H1 (cell line): Measurements from ENCODE around the gene COL11A1. TPM values are rescaled to one million over a fixed set of nuclear protein-coding genes. Genes with fewer than 3 reads are reported as not detected.

Experiments
- CTCF ChIA-PET: fragments of 300-600 bp; sonication (Branson Sonifier 250); formaldehyde crosslinking; loops from one replicate; lab custom pipeline; 2021; ENCODE audit not compliant: partially characterized antibody; lab: Charles Lee
- POLR2A ChIA-PET: fragments of 300-600 bp; sonication (Branson Sonifier 250); formaldehyde crosslinking; loops from one replicate; lab custom pipeline; 2021; ENCODE audit warnings: inconsistent platforms; ENCODE audit not compliant: partially characterized antibody; lab: Charles Lee
- DNase-seq, 2 experiments: peaks; one replicate each; pipeline versions ENCODE4 v3.0.0 to v3.0.0-alpha.2; 2010 to 2022; ENCODE audit warnings: low spot score in 2 of 2, low read depth in 1 of 2, mixed read lengths in 1 of 2
- FAIRE-seq: peaks from 2 replicates; lab custom pipeline; 2011; peaks lifted over from hg19 to GRCh38; lab: Jason Lieb, UNC
- H2AFZ ChIP-seq: 2 replicates; pipeline ENCODE4 v1.8.1; 2012; ENCODE audit warnings: low read length, inconsistent platforms
- H2AK5ac ChIP-seq: 2 replicates; pipeline ENCODE4 v1.6.1; 2013; ENCODE audit warnings: low read depth, low read length
- H2BK120ac ChIP-seq: replicated peaks from 2 replicates; pipeline ENCODE3; 2013; ENCODE audit warnings: low read depth, low read length, inconsistent platforms
- H2BK12ac ChIP-seq: 2 replicates; pipeline ENCODE4 v1.6.1; 2013; ENCODE audit warnings: low read depth, low read length
- H2BK15ac ChIP-seq: 2 replicates; pipeline ENCODE4 v1.6.1; 2013; ENCODE audit warnings: low read length
- H2BK20ac ChIP-seq: 2 replicates; pipeline ENCODE4 v1.6.1; 2013; ENCODE audit warnings: low read length
- H2BK5ac ChIP-seq: 2 replicates; pipeline ENCODE4 v1.6.1; 2013; ENCODE audit warnings: low read depth, low read length
- H3K14ac ChIP-seq: 2 replicates; pipeline ENCODE4 v1.6.1; 2013; ENCODE audit warnings: inconsistent platforms; ENCODE audit not compliant: insufficient read length
- H3K18ac ChIP-seq: 2 replicates; pipeline ENCODE4 v1.6.1; 2013; ENCODE audit warnings: low read length; ENCODE audit errors: extremely low read depth
- H3K23ac ChIP-seq: 2 replicates; pipeline ENCODE4 v1.6.1; 2013; ENCODE audit warnings: inconsistent platforms; ENCODE audit not compliant: insufficient read length
- H3K23me2 ChIP-seq: 2 replicates; pipeline ENCODE4 v1.6.1; 2013; ENCODE audit warnings: low read depth, low read length
- H3K27ac ChIP-seq: 2 replicates; pipeline ENCODE4 v1.6.1; 2011; ENCODE audit warnings: low read depth, low read length, inconsistent platforms
- H3K27me3 ChIP-seq, 4 experiments: replicated peaks in 1 of 4; 1 replicate in 1 of 4; 2 replicates in 3 of 4; pipeline versions ENCODE4 v1.6.1 to v1.8.1; 2011 to 2013; ENCODE audit warnings: low read length in 3 of 4, mild to moderate bottlenecking in 3 of 4, inconsistent platforms in 2 of 4, mixed read lengths in 2 of 4, moderate library complexity in 1 of 4; ENCODE audit not compliant: control insufficient read depth in 3 of 4, insufficient read depth in 3 of 4; ENCODE audit errors: extremely low read depth in 1 of 4
- H3K36me3 ChIP-seq, 4 experiments: 2 replicates each; pipeline versions ENCODE4 v1.6.1 to v1.8.1; 2011 to 2013; ENCODE audit warnings: mild to moderate bottlenecking in 4 of 4, low read length in 3 of 4, moderate library complexity in 2 of 4, control low read depth in 1 of 4, inconsistent platforms in 1 of 4; ENCODE audit not compliant: insufficient read depth in 4 of 4, control insufficient read depth in 2 of 4
- H3K4ac ChIP-seq: replicated peaks from 2 replicates; pipeline ENCODE3; 2013; ENCODE audit warnings: low read length, low read depth, mixed read lengths, inconsistent platforms; ENCODE audit not compliant: insufficient read length
- H3K4me1 ChIP-seq, 4 experiments: replicated peaks in 1 of 4; 1 replicate in 1 of 4; 2 replicates in 3 of 4; pipeline versions ENCODE4 v1.6.1 to v1.8.1; 2011 to 2013; ENCODE audit warnings: low read length in 3 of 4, inconsistent platforms in 2 of 4, mixed read lengths in 1 of 4; ENCODE audit not compliant: insufficient read depth in 4 of 4, control insufficient read depth in 3 of 4
- H3K4me2 ChIP-seq, 2 experiments: 2 replicates each; pipeline versions ENCODE4 v1.6.1 to v1.8.1; 2011 to 2013; ENCODE audit warnings: low read depth in 2 of 2, low read length in 2 of 2, control low read depth in 1 of 2, inconsistent platforms in 1 of 2, mild to moderate bottlenecking in 1 of 2; ENCODE audit not compliant: insufficient read depth in 1 of 2
- H3K4me3 ChIP-seq, 4 experiments: fragments of 200-600, 300-600 bp in 1 of 4; sonication (generic), shearing (Covaris generic), sonication (Bioruptor Twin) in 1 of 4; 2 replicates each; pipeline versions ENCODE4 v1.5.1 to v1.8.1; 2011 to 2016; ENCODE audit warnings: low read length in 4 of 4, low read depth in 3 of 4, control low read depth in 2 of 4, inconsistent platforms in 2 of 4, mild to moderate bottlenecking in 2 of 4, mixed read lengths in 1 of 4, moderate library complexity in 1 of 4; ENCODE audit not compliant: insufficient read depth in 2 of 4; ENCODE audit errors: extremely low read depth in 1 of 4
- H3K56ac ChIP-seq: replicated peaks from 2 replicates; pipeline ENCODE3; 2013; ENCODE audit warnings: low read depth, mild to moderate bottlenecking, mixed read lengths, low read length, inconsistent platforms; ENCODE audit not compliant: insufficient read length
- H3K79me1 ChIP-seq: 2 replicates; pipeline ENCODE4 v1.6.1; 2013; ENCODE audit warnings: low read depth, low read length, control low read depth
- H3K79me2 ChIP-seq, 2 experiments: 2 replicates each; pipeline versions ENCODE4 v1.6.1 to v1.8.1; 2012 to 2013; ENCODE audit warnings: low read length in 2 of 2, mild to moderate bottlenecking in 2 of 2, inconsistent platforms in 1 of 2; ENCODE audit not compliant: insufficient read depth in 2 of 2, control insufficient read depth in 1 of 2
- H3K9ac ChIP-seq, 4 experiments: replicated peaks in 1 of 4; 1 replicate in 1 of 4; 2 replicates in 3 of 4; pipeline versions ENCODE4 v1.6.1 to v1.8.1; 2011 to 2013; ENCODE audit warnings: low read depth in 3 of 4, low read length in 3 of 4, control low read depth in 2 of 4, mild to moderate bottlenecking in 2 of 4, moderate library complexity in 2 of 4, inconsistent platforms in 1 of 4; ENCODE audit errors: extremely low read depth in 1 of 4
- H3K9me3 ChIP-seq, 2 experiments: 2 replicates each; pipeline versions ENCODE4 v1.6.1 to v1.8.1; 2012 to 2013; ENCODE audit warnings: mild to moderate bottlenecking in 2 of 2, moderate library complexity in 2 of 2, control low read depth in 1 of 2, inconsistent platforms in 1 of 2, low read depth in 1 of 2, low read length in 1 of 2, mixed read lengths in 1 of 2; ENCODE audit not compliant: insufficient read depth in 2 of 2
- H4K20me1 ChIP-seq, 2 experiments: replicated peaks in 1 of 2; 2 replicates each; pipeline versions ENCODE3 to v1.8.1; 2011 to 2013; ENCODE audit warnings: inconsistent platforms in 2 of 2, low read length in 2 of 2, mild to moderate bottlenecking in 1 of 2; ENCODE audit not compliant: insufficient read depth in 2 of 2, control insufficient read depth in 1 of 2
- H4K5ac ChIP-seq: 2 replicates; pipeline ENCODE4 v1.6.1; 2013; ENCODE audit warnings: low read length, low read depth, mixed read lengths, inconsistent platforms; ENCODE audit not compliant: insufficient read length
- H4K8ac ChIP-seq: 2 replicates; pipeline ENCODE4 v1.8.0; 2013; ENCODE audit warnings: mild to moderate bottlenecking, moderate library complexity, low read length, inconsistent platforms; ENCODE audit not compliant: insufficient read depth; ENCODE audit errors: extremely low read depth
- H4K91ac ChIP-seq: replicated peaks from 2 replicates; pipeline ENCODE3; 2013; ENCODE audit warnings: low read length, mixed read lengths, inconsistent platforms; ENCODE audit not compliant: insufficient read length
- ASH2L ChIP-seq: fragments of 200-600, 300-600 bp; sonication (generic); IDR thresholded peaks from one replicate; pipeline ENCODE4 v1.7.1; 2017; ENCODE audit warnings: low read length
- JUND ChIP-seq: IDR thresholded peaks from 2 replicates; pipeline ENCODE4 v1.6.1; 2011; ENCODE audit warnings: mild to moderate bottlenecking, improper control_type of control experiment, low read length
- KDM4A ChIP-seq: IDR thresholded peaks from one replicate; pipeline ENCODE4 v1.7.1; 2012; ENCODE audit warnings: low read depth, mild to moderate bottlenecking, moderate library complexity, low read length, inconsistent platforms; ENCODE audit not compliant: severe bottlenecking
- KDM5A ChIP-seq: fragments of 200-600 bp; IDR thresholded peaks from 2 replicates; pipeline ENCODE4 v1.7.1; 2012; ENCODE audit warnings: mild to moderate bottlenecking, low read length, inconsistent platforms, mixed read lengths
- NANOG ChIP-seq: IDR thresholded peaks from 2 replicates; pipeline ENCODE4 v1.6.1; 2011; ENCODE audit warnings: low read length, low read depth, mild to moderate bottlenecking, inconsistent platforms; ENCODE audit not compliant: insufficient read depth, poor library complexity, severe bottlenecking
- RAD21 ChIP-seq, 2 experiments: IDR thresholded peaks in 1 of 2; conservative IDR thresholded peaks in 1 of 2; 2 replicates each; pipeline ENCODE4 v1.6.1; 2011; ENCODE audit warnings: low read depth in 2 of 2, low read length in 2 of 2, improper control_type of control experiment in 1 of 2, inconsistent platforms in 1 of 2, mild to moderate bottlenecking in 1 of 2, moderate library complexity in 1 of 2
- RXRA ChIP-seq: IDR thresholded peaks from 2 replicates; pipeline ENCODE4 v1.6.1; 2011; ENCODE audit warnings: low read depth, mild to moderate bottlenecking, low read length, moderate library complexity; ENCODE audit not compliant: insufficient read depth
- SP1 ChIP-seq: IDR thresholded peaks from 2 replicates; pipeline ENCODE4 v1.6.1; 2011; ENCODE audit warnings: low read depth, low read length
- TCF12 ChIP-seq: IDR thresholded peaks from 2 replicates; pipeline ENCODE4 v1.6.1; 2011; ENCODE audit warnings: low read depth, mild to moderate bottlenecking, low read length
- TEAD4 ChIP-seq: IDR thresholded peaks from 2 replicates; pipeline ENCODE4 v1.6.1; 2012; ENCODE audit warnings: low read depth, low read length, inconsistent platforms, mixed read lengths
- ZNF274 ChIP-seq: IDR thresholded peaks from 2 replicates; pipeline ENCODE4 v1.7.0; 2012; ENCODE audit warnings: low read length, borderline replicate concordance; ENCODE audit errors: extremely low read depth
- WGBS, 2 experiments: shearing (Covaris generic) in 1 of 2; methylation state at CpG; one replicate each; pipeline versions ENCODE4 v1.1.6 to v1.1.7; 2013 to 2015; ENCODE audit warnings: low lambda C conversion rate in 2 of 2, mixed read lengths in 2 of 2, inconsistent platforms in 1 of 2, low coverage in 1 of 2, missing lambda C conversion rate in 1 of 2; ENCODE audit not compliant: insufficient replicate concordance in 2 of 2, insufficient coverage in 1 of 2, insufficient read length in 1 of 2; ENCODE audit errors: extremely low coverage in 1 of 2, missing lambda C conversion rate in 1 of 2; 5-methylcytosine and 5-hydroxymethylcytosine counted together
- polyA plus RNA-seq, 7 experiments: library from polyadenylated mRNA; depleted of rRNA in 3 of 7; stranded (reverse) in 5 of 7; unstranded in 2 of 7; fragments of >200 nt in 5 of 7; fragments of 200-250 nt in 2 of 7; gene quantifications; 1 replicate in 5 of 7; 2 replicates in 1 of 7; 4 replicates in 1 of 7; pipeline versions ENCODE4 v1.2.1 to v1.2.3, GENCODE V29; 2011 to 2013; ENCODE audit warnings: missing spikeins in 2 of 7, mixed read lengths in 2 of 7
- total RNA-seq: library from RNA; stranded (reverse); fragmentation: NEBNext Ultra II Directional; extraction: Animal tissue kit (Norgen Biotek cat#: 25700); gene quantifications from 2 replicates; pipeline ENCODE4 v1.2.1, GENCODE V29; 2021
- TF ChIP-seq, protein P1 (sequence below), 3 experiments: IDR thresholded peaks; 1 replicate in 2 of 3; 2 replicates in 1 of 3; pipeline versions ENCODE4 v1.5.1 to v1.6.1; 2011; ENCODE audit warnings: low read length in 3 of 3, mild to moderate bottlenecking in 3 of 3, inconsistent platforms in 2 of 3, low read depth in 1 of 3, moderate library complexity in 1 of 3; ENCODE audit not compliant: insufficient read depth in 1 of 3; ENCODE audit errors: control extremely low read depth in 1 of 3

Gene COL11A1
- total and polyA plus RNA-seq, 2 of the 8 experiments (the other 6 are each of a cell fraction or from before 2014, with no cell fraction given), result 4.0 to 27.9 TPM

DNA sequence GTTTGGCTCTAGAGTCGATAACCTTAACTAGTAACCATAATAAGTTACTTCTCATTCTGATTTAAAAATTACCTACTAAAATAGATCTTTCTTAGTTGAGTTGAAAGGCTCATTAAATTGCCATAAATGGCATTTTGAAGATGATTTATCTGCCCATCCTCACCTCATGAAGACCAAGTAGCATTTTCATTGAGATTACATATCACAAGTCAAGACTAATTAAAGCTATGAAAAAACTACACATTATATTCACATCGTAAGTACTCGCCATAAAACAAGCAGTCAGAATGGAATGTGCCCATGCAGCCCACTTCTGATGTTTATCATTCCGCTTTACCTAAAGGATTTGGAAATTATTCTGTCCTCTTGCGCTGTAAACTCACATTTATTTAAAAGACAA is 212.0 kb downstream of the COL11A1 start:
- ChIA-PET POLR2A (no interaction called here), CTCF (no interaction called here)
- WGBS, 2 experiments, result 96% methylated on average over 5 of the region's 5 CpGs; no CpG with 5 or more reads in 1 of the 2 experiments
- TF ChIP-seq JUND (no peak), TCF12 (no peak), TEAD4 (no peak), NANOG (no peak), ASH2L (no peak), SP1 (no peak), ZNF274 (no peak), RAD21 (IDR thresholded peaks at IDR 0.05 in 1 of 2, conservative IDR thresholded peaks at IDR 0.05 in 1 of 2; ENCODE audit: low read depth in 2 of 2, low read length in 2 of 2) (no peak), RXRA (no peak), KDM5A (no peak), KDM4A (no peak)
- TF ChIP-seq, protein P1, sequence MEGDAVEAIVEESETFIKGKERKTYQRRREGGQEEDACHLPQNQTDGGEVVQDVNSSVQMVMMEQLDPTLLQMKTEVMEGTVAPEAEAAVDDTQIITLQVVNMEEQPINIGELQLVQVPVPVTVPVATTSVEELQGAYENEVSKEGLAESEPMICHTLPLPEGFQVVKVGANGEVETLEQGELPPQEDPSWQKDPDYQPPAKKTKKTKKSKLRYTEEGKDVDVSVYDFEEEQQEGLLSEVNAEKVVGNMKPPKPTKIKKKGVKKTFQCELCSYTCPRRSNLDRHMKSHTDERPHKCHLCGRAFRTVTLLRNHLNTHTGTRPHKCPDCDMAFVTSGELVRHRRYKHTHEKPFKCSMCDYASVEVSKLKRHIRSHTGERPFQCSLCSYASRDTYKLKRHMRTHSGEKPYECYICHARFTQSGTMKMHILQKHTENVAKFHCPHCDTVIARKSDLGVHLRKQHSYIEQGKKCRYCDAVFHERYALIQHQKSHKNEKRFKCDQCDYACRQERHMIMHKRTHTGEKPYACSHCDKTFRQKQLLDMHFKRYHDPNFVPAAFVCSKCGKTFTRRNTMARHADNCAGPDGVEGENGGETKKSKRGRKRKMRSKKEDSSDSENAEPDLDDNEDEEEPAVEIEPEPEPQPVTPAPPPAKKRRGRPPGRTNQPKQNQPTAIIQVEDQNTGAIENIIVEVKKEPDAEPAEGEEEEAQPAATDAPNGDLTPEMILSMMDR (IDR thresholded peaks at IDR 0.05; ENCODE audit: control extremely low read depth in 1 of 3, insufficient read depth in 1 of 3, low read depth in 1 of 3, low read length in 3 of 3), result no peak

More for the DNA sequence above, 212.0 kb downstream of the COL11A1 start:
- no peak overlapping the region for H3K56ac ChIP-seq
- H2BK20ac ChIP-seq, result no peak overlapping the region
- H3K36me3 ChIP-seq, result no peaks in the 10 kb centered on the region
- H3K23me2 ChIP-seq, result no peaks in the 10 kb centered on the region; the same call in 1 of the 2 replicates
- no peak overlapping the region for H3K4me2 ChIP-seq
- FAIRE-seq (no peak), DNase-seq (no peak)
- no peaks in the 10 kb centered on the region for H3K79me2 ChIP-seq
- H3K23ac ChIP-seq, result no peak overlapping the region
- no peak overlapping the region for H3K9ac ChIP-seq
- no peak overlapping the region for H3K18ac ChIP-seq
- no peak overlapping the region for H2AK5ac ChIP-seq
- H3K9me3 ChIP-seq, result no peaks in the 10 kb centered on the region
- no peak overlapping the region for H3K14ac ChIP-seq
- H4K8ac ChIP-seq, result no peak overlapping the region
- no peak overlapping the region for H2AFZ ChIP-seq
- H4K91ac ChIP-seq, result no peak overlapping the region
- no peaks in the 10 kb centered on the region for H3K27me3 ChIP-seq
- no peak overlapping the region for H3K27ac ChIP-seq
- H3K79me1 ChIP-seq, result no peaks in the 10 kb centered on the region
- H3K4me1 ChIP-seq, result no peaks in the 10 kb centered on the region
- H3K4me3 ChIP-seq, result no peak overlapping the region
- H2BK5ac ChIP-seq, result no peak overlapping the region
- no peak overlapping the region for H2BK15ac ChIP-seq
- H2BK120ac ChIP-seq, result no peak overlapping the region
- H3K4ac ChIP-seq, result no peak overlapping the region
- H4K20me1 ChIP-seq, result no peaks in the 10 kb centered on the region
- H4K5ac ChIP-seq, result no peak overlapping the region
- H2BK12ac ChIP-seq, result no peak overlapping the region
